Heart left ventricle (tissue), 13 donors: ENCODE data around the gene ABCG5.

ENCODE experiments used
- CTCF ChIP-seq, 12 donors: fragments of 200-600 bp; sonication (generic) in 4 of 12; IDR thresholded peaks; one replicate each; pipeline versions ENCODE4 v1.5.0 to v1.8.0; 2018 to 2022; ENCODE audit warnings: antibody characterized with exemption in 12 of 12, mild to moderate bottlenecking in 5 of 12
- POLR2A ChIP-seq, 2 donors: fragments of 450-650 bp; IDR thresholded peaks; one replicate each; pipeline ENCODE4 v1.6.1; 2017; ENCODE audit warnings: antibody characterized with exemption in 2 of 2, mild to moderate bottlenecking in 2 of 2, moderate library complexity in 2 of 2
- donor health status: ischemic (EF 13 %, LVEDD 7.1; RV severe dilation, severe dysfunction).
- donor health status: DM: no; HTN: yes; CAD: no.
- donor health status: DM: no; HTN: no; CAD: no.
- donor health status: ischemic (EF 25% LVEDD 6.9; RV normal size, moderate dysfunction).
- donor health status: ischemic (EF 25% LVEDD 5.7; RV mildly dilated, moderate dysfunction).
- donor health status: ischemic (EF 35%, LVEDD 5.7; RV mildly dilated, moderate dysfunction).
- donor health status: nonischemic (EF 11% LVEDD 7.7; RV severe dilation, severe dysfunction).
- donor health status: DM: yes; HTN: yes; CAD: no.
- donor health status: PGD.
- donor health status: ischemic (EF 29% LVEDD 5.4; RV normal size, mild dysfunction).
- donor health status: nonischemic (EF 23%, LVEDD 6.1; RV moderate dilation, normal function).

GRCh38 chr2:43855292-43855691 lies 16.7 kb upstream of the ABCG5 start:
- no peak for TF ChIP-seq CTCF (IDR thresholded peaks at IDR 0.05)
- TF ChIP-seq POLR2A (IDR thresholded peaks at IDR 0.05): no peak
